ENCODE results near the gene USP49.
"Not testable (repeated sequence)": the region's sequence is repeated elsewhere in the genome, so short reads cannot be mapped to it uniquely, and the experiment has no call there.

USP49 gene

DNA sequence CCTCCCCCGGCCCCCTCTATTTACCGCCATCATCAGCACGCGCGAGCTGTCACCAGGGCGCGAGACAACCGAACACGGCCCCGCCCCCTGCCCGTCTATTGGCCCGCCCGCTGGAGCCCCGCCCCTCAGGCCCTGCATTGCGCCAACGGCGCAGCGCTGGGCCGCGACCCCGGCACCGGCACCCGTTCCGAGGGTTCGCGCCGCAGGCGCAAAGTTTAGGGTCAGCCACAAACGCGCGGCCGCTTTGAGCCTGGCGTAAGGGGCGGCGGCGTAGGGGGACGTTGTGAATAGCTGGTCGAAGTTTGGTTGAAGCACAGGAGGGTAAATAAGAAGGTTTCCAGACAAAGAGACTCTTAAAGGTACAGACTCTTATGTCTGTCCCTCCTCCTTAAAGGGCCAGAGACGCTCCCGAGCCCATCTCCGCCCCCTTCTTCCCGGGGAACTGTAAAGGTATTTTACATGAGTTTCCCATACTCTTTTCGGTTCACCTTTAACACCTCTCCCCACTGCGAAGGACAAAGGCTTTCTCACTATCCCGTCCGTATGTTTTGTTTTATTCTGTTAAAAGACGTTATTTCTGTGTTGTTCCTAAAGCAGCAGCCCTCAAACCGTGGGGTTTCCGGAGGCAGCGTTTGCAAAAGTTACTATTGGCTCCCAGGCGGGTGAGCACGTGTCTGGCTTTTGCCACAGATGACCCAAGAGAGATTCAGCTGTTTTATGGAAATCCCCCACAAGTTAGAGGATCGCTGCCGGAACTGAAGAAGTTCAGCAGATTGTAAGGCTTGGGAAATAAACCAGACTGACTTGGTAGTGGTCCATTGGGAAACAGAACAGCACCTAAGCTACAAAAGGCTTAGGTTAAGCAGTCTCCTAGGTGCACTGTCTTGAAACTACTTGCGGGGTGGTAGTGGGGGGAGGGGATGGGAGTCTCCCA lies at the start of gene USP49:
Gene USP49, minus strand, starts transcription at position 76 of the 934 bp plus-strand sequence. CDS start 88,392 bp downstream, outside the sequence.
- DNase-seq (ENCODE audit: low read depth, low spot score), result peak; percentile 89

DNA sequence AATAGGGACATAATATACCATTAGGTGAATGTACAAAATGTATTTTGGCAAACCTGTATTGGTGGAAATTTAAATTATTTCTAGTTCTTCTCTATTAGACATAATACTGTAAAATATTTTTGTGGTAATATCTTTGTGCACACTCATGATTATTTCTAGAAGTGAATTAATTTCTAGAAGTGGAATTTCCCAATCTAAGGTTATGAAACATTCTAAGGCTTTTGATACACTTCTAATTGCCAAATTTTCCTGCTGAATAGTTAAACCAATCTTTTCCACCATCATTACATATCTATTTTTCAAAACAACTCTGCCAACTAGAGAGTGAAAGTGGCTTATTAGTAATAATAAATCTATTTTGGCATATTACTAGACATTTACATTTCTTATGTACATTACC lies 48.3 kb upstream of the USP49 start:
- no peak for DNase-seq (ENCODE audit: low read depth, low spot score)

DNA sequence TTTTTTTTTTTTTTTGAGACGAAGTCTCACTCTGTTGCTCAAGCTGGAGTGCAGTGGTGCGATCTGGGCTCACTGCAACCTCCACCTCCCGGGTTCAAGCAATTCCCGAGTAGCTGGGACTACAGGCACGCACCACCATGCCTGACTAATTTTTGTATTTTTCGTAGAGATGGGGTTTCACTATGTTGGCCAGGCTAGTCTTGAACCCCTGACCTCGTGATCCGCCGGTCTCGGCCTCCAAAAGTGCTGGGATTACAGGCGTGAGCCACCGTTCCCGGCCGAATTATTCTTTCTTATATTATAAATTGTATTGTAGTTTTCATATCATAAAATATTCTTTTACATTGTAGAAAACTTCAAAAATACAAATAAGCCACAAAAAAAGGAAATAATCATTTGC lies 47.7 kb upstream of the USP49 start:
- not testable (repeated sequence) for DNase-seq (ENCODE audit: low read depth, low spot score)

DNA sequence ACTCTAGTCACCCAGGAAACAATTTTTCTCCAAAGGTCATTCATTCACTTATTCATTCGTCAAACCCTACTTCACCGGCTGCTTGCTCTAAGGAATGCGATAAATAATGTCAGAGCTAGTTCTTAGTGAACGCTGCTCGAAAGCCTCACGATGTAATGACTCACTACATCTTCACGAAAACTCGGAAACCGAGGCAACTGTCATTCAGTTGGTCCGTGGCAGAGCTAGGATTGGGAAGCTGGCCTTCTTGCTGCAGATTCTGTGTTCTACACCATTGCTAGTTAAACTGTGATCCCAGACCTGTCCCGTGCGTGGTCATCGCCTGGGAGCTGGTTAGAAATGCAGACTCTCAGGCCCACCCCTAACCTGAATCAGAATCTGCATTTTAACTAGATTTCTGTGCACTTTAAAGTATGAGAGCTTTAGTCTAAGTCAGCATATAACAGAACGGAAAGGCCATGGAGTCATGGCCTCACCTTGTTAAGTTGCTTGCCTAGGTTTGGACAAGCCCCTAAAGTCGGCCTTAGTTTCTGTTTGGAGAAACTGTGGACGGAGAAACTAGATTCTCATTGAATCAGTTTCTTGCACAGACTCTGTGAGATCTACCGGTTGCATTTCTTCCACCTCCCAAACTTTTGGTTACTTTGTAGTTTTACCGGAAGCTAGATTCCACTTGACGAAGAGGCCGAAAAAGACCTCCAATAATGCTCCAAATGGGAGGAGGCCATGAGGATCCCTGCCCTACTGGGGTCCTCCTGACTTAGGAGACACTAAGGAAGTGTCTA lies 47.1 kb upstream of the USP49 start:
- DNase-seq (ENCODE audit: low read depth, low spot score), result no peak

DNA sequence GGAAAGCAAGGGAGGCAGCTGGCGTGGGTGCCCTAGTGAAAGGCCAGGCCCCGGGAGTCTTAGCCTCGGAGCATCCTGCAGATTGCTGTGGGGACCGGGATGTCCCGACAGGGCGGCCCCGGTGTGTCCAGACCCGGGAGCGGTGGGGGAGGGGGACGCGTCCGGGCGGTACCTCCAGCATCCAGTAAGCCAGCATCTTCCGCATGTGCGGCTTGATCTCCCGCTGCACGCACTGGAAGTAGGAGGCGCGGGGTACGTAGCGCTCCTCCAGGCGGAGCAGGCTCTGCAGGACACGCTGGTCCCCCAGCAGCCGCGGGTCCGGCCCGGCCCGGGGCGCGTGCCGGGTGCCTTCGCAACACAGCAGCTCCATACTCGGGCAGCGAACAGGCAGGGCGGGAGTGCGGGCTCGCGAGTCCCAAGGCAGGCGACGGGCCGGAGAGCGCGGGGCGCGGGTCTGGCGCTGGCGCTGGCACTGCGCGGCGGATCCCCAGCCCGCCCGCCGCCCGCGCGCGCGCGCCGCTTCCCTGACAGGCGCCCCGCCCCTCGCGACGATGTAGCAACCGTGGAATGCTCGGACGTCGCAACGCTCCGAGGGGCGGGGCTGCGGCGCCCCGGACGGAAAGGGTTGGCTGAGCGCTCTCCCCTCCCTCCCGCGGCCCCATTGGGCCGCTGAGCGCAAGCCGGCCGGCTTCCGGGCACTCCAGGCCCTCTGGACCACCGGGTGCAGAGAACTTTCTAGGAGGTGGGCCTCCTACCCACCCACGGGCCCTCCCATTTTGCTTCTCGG lies 46.3 kb upstream of the USP49 start, which contains the start of gene CCND3:
Gene CCND3, minus strand, starts transcription at position 529 of the 787 bp plus-strand sequence. Its CDS starts 159 bp downstream, at position 370.
- peak; percentile 77 for DNase-seq (ENCODE audit: low read depth, low spot score)

DNA sequence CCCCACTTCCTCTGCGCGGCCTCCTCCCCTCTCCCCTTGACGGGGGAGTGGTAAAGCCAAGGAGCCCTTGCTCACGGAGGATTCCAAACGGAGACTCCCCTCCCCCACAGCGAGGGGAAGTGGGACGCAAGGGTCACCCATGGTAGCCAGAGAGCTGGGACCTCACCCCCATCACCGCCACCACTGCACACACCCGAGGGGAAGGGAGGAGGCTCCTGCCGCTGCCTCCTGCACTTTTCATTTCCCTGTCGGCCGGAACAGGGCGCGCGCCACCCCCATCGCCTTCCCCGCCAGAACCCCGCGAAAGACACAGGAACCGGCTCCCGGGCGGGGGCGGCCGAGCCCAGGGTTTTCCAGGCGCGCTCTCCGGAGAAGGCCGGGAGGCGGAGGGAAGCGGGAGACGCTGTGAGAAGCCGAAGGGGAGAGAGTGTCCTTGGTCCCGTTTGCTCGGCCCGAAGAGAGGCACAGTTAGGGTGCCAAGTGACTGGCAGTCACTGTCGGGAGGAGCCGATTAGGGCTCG lies 45.6 kb upstream of the USP49 start:
- peak; percentile 32 for DNase-seq (ENCODE audit: low read depth, low spot score)

DNA sequence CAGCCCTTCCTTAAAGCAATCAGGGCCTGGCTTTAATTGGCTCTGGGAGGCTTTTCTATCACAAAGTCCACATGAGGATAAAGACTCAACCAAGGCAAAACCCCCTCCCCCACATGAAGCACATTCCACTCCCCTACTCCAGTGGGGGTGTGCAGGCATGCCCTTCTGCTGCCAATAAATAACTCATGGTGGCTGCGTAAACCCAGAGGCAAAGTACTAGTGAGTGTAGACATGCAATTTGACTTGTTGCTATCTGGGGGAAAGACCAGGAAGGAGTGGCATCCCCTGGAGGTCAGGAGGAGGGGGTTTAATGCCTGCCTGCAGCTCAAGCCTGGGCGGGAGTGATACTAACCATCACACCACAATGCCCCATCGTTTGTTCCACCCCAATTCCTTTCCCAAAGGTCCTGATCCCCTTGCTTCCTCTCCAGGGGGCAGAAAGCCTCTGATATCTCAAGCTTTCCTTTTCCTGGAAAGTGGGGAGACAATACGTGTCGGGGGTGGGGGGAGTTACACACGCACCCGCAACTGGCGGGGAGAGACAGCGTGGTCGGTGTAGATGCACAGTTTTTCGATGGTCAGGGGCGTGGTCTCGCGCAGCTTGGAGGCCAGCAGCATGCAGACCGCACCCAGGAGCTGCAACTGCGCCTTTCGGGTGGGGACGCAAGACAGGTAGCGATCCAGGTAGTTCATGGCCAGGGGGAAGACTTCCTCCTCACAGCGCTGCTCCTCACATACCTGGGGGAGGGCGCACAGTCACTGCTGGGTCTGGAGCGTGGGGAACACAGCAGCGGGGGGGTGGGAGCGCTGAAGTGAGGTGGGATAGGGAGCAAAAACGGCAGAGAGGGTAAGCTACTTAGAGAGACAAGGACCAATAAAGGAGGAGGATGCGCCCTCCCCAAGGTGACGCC lies 44.9 kb upstream of the USP49 start:
- DNase-seq (ENCODE audit: low read depth, low spot score), result no peak

DNA sequence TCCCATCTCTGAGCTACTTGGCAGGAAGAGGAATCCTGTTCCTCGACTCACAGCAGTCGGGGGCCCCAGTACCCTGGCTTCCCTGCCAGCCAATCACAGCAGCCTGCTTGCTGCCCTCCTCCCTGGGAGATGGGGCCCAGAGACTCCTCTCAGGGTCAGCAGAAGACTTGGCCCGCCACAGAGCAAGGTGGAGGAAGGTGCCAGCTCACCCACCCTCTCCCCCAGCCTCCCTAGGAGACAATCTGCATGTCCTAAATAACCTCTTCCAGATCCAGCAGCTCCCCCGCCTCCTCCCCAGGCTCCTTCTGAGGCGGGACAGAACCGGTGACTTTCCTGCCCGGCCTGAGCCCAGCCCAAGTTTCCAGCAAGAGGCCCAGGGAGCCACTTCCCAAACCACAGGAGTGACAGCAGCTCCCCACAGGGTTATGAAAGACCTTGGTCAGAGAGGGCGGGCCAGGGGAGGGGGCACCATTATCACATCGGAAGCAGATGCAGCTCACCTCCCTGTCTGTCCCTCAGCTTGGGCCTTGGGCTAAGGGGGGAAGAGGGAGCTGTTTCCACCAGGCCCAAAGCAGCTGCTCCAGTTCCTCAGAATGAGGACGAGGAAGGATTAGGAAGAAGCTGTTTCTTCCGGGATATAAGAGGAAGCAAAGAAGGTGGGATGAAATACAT lies 44.1 kb upstream of the USP49 start:
- no peak for DNase-seq (ENCODE audit: low read depth, low spot score)

DNA sequence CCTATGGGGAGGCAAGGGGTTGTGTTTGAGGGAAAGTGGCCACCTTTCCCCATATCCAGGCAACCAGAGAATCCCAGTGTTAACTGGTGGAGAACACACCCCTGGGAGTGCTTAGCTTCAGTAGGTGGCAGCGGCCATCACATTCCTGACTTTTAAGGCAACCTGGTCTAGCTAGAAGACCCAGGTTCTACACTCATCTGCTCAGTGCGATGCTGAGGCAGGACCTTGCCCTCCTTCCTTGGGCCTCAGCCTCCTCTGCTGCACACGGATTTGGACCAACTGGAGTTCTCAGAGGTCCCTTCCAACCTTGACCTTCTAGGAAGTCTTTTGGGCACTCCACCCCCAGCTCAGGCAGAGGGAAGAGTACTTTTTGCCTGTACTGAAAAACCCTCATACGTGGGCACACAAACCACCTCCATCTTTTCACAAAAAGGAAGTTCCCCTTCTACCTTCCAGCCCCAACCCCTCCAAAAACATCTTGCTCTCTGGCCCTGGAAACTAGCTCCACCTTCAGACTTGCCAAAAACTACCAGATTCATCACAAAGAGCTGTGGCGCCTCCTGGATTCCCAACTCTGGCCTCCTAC lies 43.5 kb upstream of the USP49 start:
- no peak for DNase-seq (ENCODE audit: low read depth, low spot score)

DNA sequence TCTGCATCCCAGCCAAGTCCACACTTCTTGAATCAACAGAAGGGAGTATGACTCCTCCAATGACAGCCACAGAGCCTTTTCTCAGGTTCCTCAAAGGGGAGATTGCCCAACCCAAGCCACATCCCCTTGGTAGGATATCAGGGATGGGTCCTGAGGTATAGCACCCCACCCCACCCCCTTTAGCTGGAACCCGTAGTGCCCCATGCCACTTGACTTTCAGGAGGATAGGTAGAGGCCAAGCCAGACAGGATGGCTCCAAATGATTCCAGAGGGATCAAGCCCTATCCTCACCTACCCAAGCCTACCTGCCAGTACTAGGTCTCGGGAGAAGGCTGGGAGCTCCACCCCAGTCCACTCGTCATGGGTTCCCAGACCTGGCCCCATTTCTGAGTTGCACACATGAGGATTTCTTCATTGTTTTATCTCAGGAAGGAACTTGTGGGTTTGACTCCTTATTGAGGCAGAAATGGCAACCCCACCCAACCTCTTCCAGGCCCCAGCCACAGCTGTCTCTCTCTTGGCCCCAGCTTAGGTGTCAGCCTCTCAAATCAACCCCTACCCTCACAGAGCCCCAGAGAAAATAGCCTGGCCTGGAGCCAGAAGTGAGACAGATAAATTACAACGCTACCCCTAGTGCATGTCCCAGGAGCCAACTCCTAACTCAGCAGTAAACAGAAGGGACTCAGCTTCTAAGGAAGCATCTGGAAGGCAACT lies 42.8 kb upstream of the USP49 start:
- no peak for DNase-seq (ENCODE audit: low read depth, low spot score)

DNA sequence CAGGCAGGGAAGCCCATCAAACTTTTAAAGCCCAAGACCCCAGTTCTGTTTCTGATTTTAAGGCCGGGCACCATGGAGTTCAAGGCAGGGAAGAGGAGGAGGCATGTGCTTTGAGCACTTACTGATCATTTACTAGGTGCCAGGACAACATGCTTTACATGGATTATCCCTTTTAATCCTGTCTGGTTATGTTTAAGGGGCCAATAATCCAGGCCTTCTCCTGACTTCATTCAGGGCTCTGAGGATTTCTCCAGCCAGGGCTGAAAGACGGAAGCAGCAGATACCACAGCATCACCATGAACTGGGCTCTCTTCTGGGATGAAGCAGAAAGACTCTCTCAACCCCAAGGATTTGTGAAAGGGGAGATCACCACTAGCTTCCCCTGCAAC lies 42.3 kb upstream of the USP49 start:
- no peak for DNase-seq (ENCODE audit: low read depth, low spot score)

DNA sequence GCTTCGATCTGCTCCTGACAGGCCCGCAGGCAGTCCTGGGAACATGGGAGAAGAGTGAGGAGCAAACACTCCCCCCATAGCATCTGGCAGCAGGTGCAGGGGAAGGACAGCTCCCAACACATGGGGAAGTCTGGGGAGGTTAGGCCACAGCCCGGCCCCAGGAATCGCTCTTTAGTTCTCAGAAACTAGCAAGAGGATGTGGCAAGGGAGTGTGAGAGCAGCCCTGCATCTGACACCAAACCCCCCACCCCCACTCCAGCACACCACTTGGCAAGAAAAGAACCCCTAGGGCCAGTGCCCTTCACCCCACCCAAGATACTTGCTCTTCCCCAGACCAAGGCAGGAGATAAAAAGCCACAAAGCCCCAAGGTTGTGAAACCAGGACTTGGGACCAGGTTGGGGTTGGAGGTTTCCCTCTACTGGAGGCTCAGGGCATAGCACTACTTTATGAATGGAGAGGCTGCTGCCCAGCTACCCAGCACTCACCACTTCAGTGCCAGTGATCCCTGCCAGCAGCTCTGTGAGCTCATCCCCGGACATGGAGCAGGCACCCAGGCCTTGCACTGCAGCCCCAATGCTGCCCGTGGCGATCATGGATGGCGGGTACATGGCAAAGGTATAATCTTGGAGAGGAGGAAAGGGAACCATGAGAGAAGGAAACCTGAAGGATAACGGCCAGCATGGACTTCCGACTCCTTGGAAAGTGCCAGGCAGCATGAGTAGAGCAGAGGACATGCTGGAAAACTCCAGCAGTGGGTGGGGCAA lies 41.1 kb upstream of the USP49 start:
- DNase-seq (ENCODE audit: low read depth, low spot score), result peak; percentile 35

DNA sequence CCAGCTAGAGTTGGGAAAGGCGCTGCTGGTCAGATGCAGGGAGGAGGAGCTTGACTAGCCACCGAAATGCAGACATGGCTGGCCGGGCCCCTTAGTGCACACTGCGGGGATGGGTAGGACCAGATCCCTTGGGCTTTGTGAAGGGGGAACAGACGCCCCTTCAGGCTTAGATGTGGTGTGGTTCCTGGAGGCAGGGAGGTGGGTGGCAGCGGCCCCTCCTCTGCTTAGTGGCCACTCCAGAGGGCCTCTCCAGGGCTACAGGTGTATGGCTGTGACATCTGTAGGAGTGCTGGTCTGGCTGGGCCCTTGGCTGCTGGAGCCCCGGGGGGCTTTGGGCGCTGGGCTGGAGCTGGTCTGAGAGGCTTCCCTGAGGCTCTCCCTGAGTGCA lies 40.5 kb upstream of the USP49 start:
- DNase-seq (ENCODE audit: low read depth, low spot score), result no peak

DNA sequence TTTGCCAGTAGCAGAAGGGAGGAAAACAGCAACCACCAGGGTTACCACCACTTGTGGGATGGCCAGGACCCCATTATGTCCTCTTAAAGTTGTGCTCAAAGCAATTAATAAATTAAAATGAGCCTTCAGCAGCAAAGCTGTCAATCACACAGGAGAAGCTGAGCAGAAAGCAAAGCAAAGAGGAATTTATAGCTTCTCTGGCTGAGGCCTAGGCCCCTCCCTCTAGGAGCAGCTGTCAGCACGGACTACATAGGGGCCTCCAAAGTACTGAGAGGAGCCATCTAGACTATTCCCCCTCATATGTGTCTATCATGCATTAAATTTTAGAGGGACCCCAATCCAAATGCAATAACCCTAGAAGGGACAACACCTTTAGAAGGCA lies 40.0 kb upstream of the USP49 start:
- no peak for DNase-seq (ENCODE audit: low read depth, low spot score)

DNA sequence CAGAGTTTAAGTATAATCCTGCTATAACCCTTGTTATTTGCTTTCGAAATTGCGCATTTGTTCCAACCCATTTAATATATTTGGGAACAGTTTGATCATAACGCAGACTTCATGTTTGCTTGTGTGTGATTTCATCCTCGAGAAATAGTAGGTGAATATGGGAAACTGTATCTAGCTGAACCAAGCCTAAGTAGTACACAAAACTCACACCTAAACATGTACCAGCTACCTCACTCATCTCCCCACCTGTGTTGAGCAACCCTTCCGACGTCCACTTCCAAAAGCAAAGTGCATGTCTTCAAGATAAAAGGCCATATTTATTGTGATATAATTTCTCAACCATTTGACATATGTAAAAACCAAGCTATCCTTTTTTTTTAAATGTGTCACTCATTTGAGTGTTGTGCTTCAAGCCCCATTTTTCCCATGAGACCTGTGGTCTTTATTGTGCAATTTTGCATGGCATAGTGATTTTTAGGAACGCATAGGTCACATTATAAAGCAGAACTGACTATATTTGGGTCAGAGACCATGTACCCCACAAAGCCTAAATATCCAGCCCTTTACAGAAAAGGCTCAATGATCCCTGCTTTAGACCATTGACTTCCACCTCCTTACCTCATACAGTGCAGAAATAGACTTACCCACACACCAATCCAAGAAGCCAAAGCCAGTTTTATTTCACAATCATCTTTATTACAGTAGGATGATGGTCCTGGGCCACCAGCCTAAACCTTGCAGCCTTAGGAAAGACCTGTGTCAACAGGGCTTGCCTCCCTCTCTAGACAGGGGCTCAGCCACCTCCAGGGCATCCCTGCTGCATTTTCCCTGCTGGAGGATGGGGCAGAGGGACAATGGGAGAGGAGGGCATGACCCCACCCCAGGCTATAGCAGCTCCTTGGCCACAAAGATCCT lies 39.4 kb upstream of the USP49 start:
- no peak for DNase-seq (ENCODE audit: low read depth, low spot score)

DNA sequence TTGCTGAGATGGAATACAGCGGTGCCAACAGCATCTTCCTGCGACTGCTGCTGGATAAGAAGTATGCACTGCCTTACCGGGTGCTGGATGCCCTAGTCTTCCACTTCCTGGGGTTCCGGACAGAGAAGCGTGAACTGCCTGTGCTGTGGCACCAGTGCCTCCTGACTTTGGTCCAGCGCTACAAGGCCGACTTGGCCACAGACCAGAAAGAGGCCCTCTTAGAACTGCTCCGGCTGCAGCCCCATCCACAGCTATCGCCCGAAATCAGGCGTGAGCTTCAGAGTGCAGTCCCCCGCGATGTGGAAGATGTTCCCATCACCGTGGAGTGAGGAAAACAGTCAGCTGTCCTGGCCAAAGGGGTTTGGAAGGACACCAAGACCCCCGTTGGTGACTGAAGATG lies 37.2 kb upstream of the USP49 start:
- no peak for DNase-seq (ENCODE audit: low read depth, low spot score)

DNA sequence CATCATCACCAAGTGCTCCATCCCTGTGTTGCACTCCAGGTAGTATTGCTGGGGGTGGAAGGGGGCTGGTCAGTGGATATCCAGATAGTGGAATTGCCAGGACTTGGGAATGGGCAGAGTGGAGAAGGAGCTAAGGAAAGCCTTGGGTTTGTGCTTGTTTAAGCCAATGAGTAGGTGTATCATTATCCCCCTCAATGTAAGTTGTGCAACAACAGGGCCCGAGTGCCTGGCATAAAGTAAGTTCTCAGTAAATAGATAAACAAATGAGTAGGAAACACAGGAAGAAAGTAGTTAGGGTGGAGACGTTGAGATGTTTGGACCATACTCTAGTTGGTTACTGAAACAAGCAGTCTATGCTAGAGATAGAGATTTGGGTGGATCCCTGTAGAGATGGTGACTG lies 36.6 kb upstream of the USP49 start:
- no peak for DNase-seq (ENCODE audit: low read depth, low spot score)
